OCI-LY3 (cell line): ENCODE measurements around the gene MAMLD1.

Experiments
- CTCF ChIP-seq: fragments of 200-600, 300-600 bp; sonication (generic); IDR thresholded peaks from 2 replicates; pipeline ENCODE4 v1.5.1; 2014; ENCODE audit warnings: antibody characterized with exemption, low read length, low read depth
- EZH2phosphoT487 ChIP-seq: fragments of 200-600 bp; shearing (Covaris generic); IDR thresholded peaks from 2 replicates; pipeline ENCODE4 v1.6.1; 2018; ENCODE audit warnings: antibody characterized with exemption, mixed run types, low read depth

- TF ChIP-seq CTCF (no peak), EZH2phosphoT487 (no peak)
Measured at GRCh38 chrX:150429594-150429993, 66.5 kb downstream of the MAMLD1 start.
